ENCODE data around the gene USP7. TPM values are rescaled to one million over a fixed set of nuclear protein-coding genes. Genes with fewer than 3 reads are reported as not detected.

USP7 gene
- total and polyA plus RNA-seq, 2 donors from 2014 or later, result 26.7 to 92.0 TPM

DNA sequence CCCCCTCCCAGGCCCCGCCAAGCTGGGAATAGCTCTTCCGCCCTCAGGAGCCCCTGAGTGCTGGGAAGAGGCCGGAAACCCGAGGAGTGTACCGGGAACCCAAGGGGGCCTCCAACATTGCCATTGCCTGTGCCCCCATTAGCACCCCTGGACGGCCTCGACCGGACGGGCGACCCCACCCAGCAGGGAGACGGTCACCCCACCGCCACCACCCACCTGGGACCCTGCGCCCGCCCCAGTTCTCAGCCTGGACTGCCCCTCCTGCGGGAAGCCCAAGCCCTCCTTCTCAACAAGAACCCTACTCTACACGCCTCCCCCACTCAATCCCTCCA lies 96.9 kb downstream of the USP7 start:
- DNase-seq, result peak in 1 of 5 donors; percentile 77
- Histone ChIP-seq H3K9me3 (ENCODE audit: control insufficient read depth in 2 of 3, insufficient read depth in 1 of 3, low read length in 3 of 3) (no peaks in the 10 kb centered on the region), H3K4me1 (ENCODE audit: control insufficient read depth in 2 of 3, insufficient read depth in 2 of 3, low read depth in 1 of 3, low read length in 3 of 3) (peaks cover 0 to 46% (median 32%) of the 10 kb centered on the region in 3 donors), H3K36me3 (ENCODE audit: control insufficient read depth in 2 of 3, insufficient read depth in 3 of 3, low read length in 3 of 3) (no peaks in the 10 kb centered on the region), H3K9ac (ENCODE audit: low read length in 3 of 3) (peak overlapping the region; percentile 0 to 76 (median 17)), H3K4me3 (ENCODE audit: low read length in 3 of 3) (peak overlapping the region; percentile 66 to 86 (median 83)), H3K27ac (ENCODE audit: low read depth in 2 of 2, low read length in 2 of 2) (peak overlapping the region; percentile 38 to 77), H3K27me3 (ENCODE audit: control insufficient read depth, insufficient read depth, low read length) (no peaks in the 10 kb centered on the region)
- intact Hi-C loops (cut with DNase I), result no loop called here
- FAIRE-seq, result no peak
- TF ChIP-seq, protein P1, sequence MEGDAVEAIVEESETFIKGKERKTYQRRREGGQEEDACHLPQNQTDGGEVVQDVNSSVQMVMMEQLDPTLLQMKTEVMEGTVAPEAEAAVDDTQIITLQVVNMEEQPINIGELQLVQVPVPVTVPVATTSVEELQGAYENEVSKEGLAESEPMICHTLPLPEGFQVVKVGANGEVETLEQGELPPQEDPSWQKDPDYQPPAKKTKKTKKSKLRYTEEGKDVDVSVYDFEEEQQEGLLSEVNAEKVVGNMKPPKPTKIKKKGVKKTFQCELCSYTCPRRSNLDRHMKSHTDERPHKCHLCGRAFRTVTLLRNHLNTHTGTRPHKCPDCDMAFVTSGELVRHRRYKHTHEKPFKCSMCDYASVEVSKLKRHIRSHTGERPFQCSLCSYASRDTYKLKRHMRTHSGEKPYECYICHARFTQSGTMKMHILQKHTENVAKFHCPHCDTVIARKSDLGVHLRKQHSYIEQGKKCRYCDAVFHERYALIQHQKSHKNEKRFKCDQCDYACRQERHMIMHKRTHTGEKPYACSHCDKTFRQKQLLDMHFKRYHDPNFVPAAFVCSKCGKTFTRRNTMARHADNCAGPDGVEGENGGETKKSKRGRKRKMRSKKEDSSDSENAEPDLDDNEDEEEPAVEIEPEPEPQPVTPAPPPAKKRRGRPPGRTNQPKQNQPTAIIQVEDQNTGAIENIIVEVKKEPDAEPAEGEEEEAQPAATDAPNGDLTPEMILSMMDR (IDR thresholded peaks at IDR 0.05; ENCODE audit: borderline replicate concordance, extremely low read depth, insufficient read depth), result no peak

DNA sequence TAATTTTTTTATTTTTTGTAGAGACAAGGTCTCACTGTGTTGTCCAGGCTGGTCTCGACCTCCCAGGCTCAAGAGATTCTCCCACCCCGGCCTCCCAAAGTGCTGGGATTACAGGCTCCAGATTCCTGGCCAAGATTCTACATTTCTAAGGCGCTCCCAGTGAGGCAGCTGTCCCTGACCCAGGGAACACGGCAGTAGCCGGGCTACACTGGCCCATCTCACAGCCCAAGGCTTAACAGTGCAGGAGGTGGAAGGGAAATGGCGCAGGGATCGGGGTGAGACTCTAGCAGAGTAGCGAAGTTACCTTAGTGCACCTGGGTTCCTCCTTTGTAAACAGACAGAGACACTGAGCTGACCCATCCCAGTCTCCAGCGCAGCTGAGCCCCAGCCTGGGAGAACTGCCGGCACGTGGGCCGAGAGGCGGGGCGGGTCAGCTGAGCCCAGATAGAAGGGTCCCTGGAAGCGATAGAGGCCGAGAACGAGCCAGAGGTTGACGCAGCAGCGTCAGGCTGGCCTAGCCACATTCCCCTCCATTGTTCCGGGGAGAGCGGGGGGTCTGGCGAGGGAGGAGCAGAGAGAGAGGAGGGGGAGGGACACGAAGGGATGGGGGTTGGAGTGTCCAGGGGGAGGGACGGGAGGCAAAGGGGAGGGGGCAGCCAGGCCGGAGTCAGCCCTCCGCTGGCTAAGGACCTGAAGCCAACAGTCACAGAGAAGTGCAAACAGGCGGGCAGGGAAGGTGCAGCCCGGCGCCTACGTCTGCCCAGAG lies 97.4 kb downstream of the USP7 start:
- TF ChIP-seq, protein P1 (IDR thresholded peaks at IDR 0.05; ENCODE audit: borderline replicate concordance, extremely low read depth, insufficient read depth), result no peak
- peak overlapping the region in 1 of 3 donors; percentile 76 for H3K9ac ChIP-seq (ENCODE audit: low read length in 3 of 3)
- H3K27me3 ChIP-seq (ENCODE audit: control insufficient read depth, insufficient read depth, low read length), result no peaks in the 10 kb centered on the region
- DNase-seq (peak; percentile 48 to 87 (median 77)), FAIRE-seq (no peak)
- peaks cover 0 to 50% (median 32%) of the 10 kb centered on the region in 3 donors for H3K4me1 ChIP-seq (ENCODE audit: control insufficient read depth in 2 of 3, insufficient read depth in 2 of 3, low read depth in 1 of 3, low read length in 3 of 3)
- peak overlapping the region; percentile 17 to 83 (median 66) for H3K4me3 ChIP-seq (ENCODE audit: low read length in 3 of 3)
- intact Hi-C loops (cut with DNase I), result no loop called here
- peak overlapping the region; percentile 38 to 77 for H3K27ac ChIP-seq (ENCODE audit: low read depth in 2 of 2, low read length in 2 of 2)
- H3K36me3 ChIP-seq (ENCODE audit: control insufficient read depth in 2 of 3, insufficient read depth in 3 of 3, low read length in 3 of 3), result no peaks in the 10 kb centered on the region
- H3K9me3 ChIP-seq (ENCODE audit: control insufficient read depth in 2 of 3, insufficient read depth in 1 of 3, low read length in 3 of 3), result no peaks in the 10 kb centered on the region

DNA sequence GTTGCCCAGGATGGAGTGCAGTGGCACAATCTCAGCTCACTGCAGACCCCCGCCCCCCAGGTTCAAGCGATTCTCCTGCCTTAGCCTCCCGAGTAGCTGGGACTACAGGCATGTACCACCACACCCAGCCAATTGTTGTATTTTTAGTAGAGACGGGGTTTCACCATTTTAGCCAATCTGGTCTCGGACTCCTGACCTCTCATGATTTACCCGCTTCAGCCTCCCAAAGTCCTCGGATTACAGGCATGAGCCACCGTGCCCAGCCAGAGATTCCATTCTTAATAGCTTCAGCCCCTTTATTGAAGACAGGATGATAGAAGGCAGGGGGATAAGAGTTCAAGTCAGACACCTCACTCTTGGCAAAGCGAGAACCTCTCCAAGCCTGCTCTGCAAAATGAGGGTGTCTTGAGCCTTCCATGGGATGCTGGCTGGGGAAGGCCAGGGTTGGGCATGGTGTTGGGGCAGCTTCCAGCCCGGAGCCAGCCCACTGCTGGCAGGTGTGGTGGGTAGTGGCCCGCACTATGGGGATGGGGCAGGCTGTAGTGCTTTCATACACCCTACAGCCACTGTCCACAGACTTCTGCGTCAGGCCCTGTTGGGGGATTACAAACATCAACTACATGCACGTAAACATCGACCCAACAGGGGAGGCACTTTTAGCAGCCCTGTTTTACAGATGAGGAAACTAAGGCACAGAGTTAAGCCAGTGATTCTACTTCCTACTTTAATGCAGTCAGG lies 98.4 kb downstream of the USP7 start:
- intact Hi-C loops (cut with DNase I), result no loop called here
- TF ChIP-seq, protein P1 (IDR thresholded peaks at IDR 0.05; ENCODE audit: borderline replicate concordance, extremely low read depth, insufficient read depth), result no peak
- peak overlapping the region in 1 of 2 donors; percentile 49 for H3K27ac ChIP-seq (ENCODE audit: low read depth in 2 of 2, low read length in 2 of 2)
- no peak overlapping the region for H3K9ac ChIP-seq (ENCODE audit: low read length in 3 of 3)
- DNase-seq, result no peak
- no peaks in the 10 kb centered on the region for H3K9me3 ChIP-seq (ENCODE audit: control insufficient read depth in 2 of 3, insufficient read depth in 1 of 3, low read length in 3 of 3)
- no peaks in the 10 kb centered on the region for H3K27me3 ChIP-seq (ENCODE audit: control insufficient read depth, insufficient read depth, low read length)
- no peak for FAIRE-seq
- H3K4me1 ChIP-seq (ENCODE audit: control insufficient read depth in 2 of 3, insufficient read depth in 2 of 3, low read depth in 1 of 3, low read length in 3 of 3), result peaks cover 0 to 53% (median 36%) of the 10 kb centered on the region in 3 donors
- no peaks in the 10 kb centered on the region for H3K36me3 ChIP-seq (ENCODE audit: control insufficient read depth in 2 of 3, insufficient read depth in 3 of 3, low read length in 3 of 3)
- no peak overlapping the region for H3K4me3 ChIP-seq (ENCODE audit: low read length in 3 of 3)
